NOMO-1 (cell line): ENCODE results near the gene SET.
"Not testable (repeated sequence)": the region's sequence is repeated elsewhere in the genome, so short reads cannot be mapped to it uniquely, and the experiment has no call there.

Experiments
- DNase-seq, 2 experiments: peaks; one replicate each; lab custom pipeline; 2025; ENCODE audit not compliant: unreplicated experiment in 2 of 2; lab: John Stamatoyannopoulos, UW

SET gene

GRCh38 chr9:128685636-128686489 lies 3.2 kb upstream of the SET start:
- peak; percentile 33 to 35 for DNase-seq

GRCh38 chr9:128687453-128687852 lies 1.6 kb upstream of the SET start:
- no peak for DNase-seq

- DNase-seq: peak; percentile 41 to 62
Measured at GRCh38 chr9:128689293-128689774, 312 bp downstream of the SET start.

- DNase-seq: peak in 1 of 2 experiments; percentile 16
Measured at GRCh38 chr9:128689820-128690683, 1.0 kb downstream of the SET start.

GRCh38 chr9:128690684-128691034 lies 1.6 kb downstream of the SET start:
- no peak for DNase-seq

- not testable (repeated sequence) for DNase-seq
Measured at GRCh38 chr9:128693738-128694137, 4.7 kb downstream of the SET start.

GRCh38 chr9:128694344-128694743 lies 5.3 kb downstream of the SET start:
- DNase-seq: no peak

- DNase-seq: no peak
Measured at GRCh38 chr9:128696923-128697707, 8.1 kb downstream of the SET start.

GRCh38 chr9:128699096-128699795 lies 10.2 kb downstream of the SET start:
- not testable (repeated sequence) for DNase-seq

GRCh38 chr9:128701227-128701854 lies 12.3 kb downstream of the SET start:
- no peak for DNase-seq

GRCh38 chr9:128702445-128702948 lies 13.5 kb downstream of the SET start, which contains the start of gene PKN3:
Gene PKN3, plus strand, starts transcription at chr9:128702503. Its CDS starts 413 bp downstream, at chr9:128702916.
- DNase-seq: peak; percentile 69 to 89

GRCh38 chr9:128702949-128703615 lies 14.1 kb downstream of the SET start:
- peak in 1 of 2 experiments; percentile 9 for DNase-seq

GRCh38 chr9:128703616-128704355 lies 14.8 kb downstream of the SET start:
- no peak for DNase-seq

GRCh38 chr9:128704356-128704670 lies 15.3 kb downstream of the SET start:
- no peak for DNase-seq

GRCh38 chr9:128705051-128705965 lies 16.3 kb downstream of the SET start:
- DNase-seq: no peak

GRCh38 chr9:128706045-128706444 lies 17.0 kb downstream of the SET start:
- DNase-seq: no peak

GRCh38 chr9:128706671-128707381 lies 17.8 kb downstream of the SET start:
- DNase-seq: no peak
